ENCODE results near the gene HSPB7.
A peak's percentile ranks its signal among the peaks of the same experiment; 100 is the strongest.

GRCh38 chr1:15994590-15995351 lies 23.1 kb downstream of the HSPB7 start:
- no peak for TF ChIP-seq EZH2 (IDR thresholded peaks at IDR 0.05; ENCODE audit: low read depth, unreplicated experiment)
- TF ChIP-seq, protein P1, sequence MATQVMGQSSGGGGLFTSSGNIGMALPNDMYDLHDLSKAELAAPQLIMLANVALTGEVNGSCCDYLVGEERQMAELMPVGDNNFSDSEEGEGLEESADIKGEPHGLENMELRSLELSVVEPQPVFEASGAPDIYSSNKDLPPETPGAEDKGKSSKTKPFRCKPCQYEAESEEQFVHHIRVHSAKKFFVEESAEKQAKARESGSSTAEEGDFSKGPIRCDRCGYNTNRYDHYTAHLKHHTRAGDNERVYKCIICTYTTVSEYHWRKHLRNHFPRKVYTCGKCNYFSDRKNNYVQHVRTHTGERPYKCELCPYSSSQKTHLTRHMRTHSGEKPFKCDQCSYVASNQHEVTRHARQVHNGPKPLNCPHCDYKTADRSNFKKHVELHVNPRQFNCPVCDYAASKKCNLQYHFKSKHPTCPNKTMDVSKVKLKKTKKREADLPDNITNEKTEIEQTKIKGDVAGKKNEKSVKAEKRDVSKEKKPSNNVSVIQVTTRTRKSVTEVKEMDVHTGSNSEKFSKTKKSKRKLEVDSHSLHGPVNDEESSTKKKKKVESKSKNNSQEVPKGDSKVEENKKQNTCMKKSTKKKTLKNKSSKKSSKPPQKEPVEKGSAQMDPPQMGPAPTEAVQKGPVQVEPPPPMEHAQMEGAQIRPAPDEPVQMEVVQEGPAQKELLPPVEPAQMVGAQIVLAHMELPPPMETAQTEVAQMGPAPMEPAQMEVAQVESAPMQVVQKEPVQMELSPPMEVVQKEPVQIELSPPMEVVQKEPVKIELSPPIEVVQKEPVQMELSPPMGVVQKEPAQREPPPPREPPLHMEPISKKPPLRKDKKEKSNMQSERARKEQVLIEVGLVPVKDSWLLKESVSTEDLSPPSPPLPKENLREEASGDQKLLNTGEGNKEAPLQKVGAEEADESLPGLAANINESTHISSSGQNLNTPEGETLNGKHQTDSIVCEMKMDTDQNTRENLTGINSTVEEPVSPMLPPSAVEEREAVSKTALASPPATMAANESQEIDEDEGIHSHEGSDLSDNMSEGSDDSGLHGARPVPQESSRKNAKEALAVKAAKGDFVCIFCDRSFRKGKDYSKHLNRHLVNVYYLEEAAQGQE (IDR thresholded peaks at IDR 0.05; ENCODE audit: unreplicated experiment), result no peak
- TF ChIP-seq ETS1 (IDR thresholded peaks at IDR 0.05), result no peak
- TF ChIP-seq CTCF (conservative IDR thresholded peaks at IDR 0.05; ENCODE audit: low read depth in 2 of 2), result peak; percentile 49 to 79
- no peak for TF ChIP-seq CREB1 (CRISPR knock-in tag; IDR thresholded peaks at IDR 0.05; ENCODE audit: low read depth)
- TF ChIP-seq POLR2AphosphoS5 (IDR thresholded peaks at IDR 0.05; ENCODE audit: low read depth), result no peak
- TF ChIP-seq EZH2phosphoT487 (IDR thresholded peaks at IDR 0.05; ENCODE audit: unreplicated experiment), result no peak
- TF ChIP-seq, protein P2, sequence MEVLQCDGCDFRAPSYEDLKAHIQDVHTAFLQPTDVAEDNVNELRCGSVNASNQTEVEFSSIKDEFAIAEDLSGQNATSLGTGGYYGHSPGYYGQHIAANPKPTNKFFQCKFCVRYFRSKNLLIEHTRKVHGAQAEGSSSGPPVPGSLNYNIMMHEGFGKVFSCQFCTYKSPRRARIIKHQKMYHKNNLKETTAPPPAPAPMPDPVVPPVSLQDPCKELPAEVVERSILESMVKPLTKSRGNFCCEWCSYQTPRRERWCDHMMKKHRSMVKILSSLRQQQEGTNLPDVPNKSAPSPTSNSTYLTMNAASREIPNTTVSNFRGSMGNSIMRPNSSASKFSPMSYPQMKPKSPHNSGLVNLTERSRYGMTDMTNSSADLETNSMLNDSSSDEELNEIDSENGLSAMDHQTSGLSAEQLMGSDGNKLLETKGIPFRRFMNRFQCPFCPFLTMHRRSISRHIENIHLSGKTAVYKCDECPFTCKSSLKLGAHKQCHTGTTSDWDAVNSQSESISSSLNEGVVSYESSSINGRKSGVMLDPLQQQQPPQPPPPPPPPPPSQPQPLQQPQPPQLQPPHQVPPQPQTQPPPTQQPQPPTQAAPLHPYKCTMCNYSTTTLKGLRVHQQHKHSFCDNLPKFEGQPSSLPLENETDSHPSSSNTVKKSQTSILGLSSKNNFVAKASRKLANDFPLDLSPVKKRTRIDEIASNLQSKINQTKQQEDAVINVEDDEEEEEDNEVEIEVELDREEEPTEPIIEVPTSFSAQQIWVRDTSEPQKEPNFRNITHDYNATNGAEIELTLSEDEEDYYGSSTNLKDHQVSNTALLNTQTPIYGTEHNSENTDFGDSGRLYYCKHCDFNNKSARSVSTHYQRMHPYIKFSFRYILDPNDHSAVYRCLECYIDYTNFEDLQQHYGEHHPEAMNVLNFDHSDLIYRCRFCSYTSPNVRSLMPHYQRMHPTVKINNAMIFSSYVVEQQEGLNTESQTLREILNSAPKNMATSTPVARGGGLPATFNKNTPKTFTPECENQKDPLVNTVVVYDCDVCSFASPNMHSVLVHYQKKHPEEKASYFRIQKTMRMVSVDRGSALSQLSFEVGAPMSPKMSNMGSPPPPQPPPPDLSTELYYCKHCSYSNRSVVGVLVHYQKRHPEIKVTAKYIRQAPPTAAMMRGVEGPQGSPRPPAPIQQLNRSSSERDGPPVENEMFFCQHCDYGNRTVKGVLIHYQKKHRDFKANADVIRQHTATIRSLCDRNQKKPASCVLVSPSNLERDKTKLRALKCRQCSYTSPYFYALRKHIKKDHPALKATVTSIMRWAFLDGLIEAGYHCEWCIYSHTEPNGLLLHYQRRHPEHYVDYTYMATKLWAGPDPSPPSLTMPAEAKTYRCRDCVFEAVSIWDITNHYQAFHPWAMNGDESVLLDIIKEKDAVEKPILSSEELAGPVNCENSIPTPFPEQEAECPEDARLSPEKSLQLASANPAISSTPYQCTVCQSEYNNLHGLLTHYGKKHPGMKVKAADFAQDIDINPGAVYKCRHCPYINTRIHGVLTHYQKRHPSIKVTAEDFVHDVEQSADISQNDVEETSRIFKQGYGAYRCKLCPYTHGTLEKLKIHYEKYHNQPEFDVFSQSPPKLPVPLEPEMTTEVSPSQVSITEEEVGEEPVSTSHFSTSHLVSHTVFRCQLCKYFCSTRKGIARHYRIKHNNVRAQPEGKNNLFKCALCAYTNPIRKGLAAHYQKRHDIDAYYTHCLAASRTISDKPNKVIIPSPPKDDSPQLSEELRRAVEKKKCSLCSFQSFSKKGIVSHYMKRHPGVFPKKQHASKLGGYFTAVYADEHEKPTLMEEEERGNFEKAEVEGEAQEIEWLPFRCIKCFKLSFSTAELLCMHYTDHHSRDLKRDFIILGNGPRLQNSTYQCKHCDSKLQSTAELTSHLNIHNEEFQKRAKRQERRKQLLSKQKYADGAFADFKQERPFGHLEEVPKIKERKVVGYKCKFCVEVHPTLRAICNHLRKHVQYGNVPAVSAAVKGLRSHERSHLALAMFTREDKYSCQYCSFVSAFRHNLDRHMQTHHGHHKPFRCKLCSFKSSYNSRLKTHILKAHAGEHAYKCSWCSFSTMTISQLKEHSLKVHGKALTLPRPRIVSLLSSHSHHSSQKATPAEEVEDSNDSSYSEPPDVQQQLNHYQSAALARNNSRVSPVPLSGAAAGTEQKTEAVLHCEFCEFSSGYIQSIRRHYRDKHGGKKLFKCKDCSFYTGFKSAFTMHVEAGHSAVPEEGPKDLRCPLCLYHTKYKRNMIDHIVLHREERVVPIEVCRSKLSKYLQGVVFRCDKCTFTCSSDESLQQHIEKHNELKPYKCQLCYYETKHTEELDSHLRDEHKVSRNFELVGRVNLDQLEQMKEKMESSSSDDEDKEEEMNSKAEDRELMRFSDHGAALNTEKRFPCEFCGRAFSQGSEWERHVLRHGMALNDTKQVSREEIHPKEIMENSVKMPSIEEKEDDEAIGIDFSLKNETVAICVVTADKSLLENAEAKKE (CRISPR knock-in tag; IDR thresholded peaks at IDR 0.05), result no peak
- TF ChIP-seq STAT1 (IDR thresholded peaks at IDR 0.05; ENCODE audit: unreplicated experiment), result no peak
- no peak for TF ChIP-seq JUNB (IDR thresholded peaks at IDR 0.05; ENCODE audit: unreplicated experiment)
- no peak for TF ChIP-seq NANOG (IDR thresholded peaks at IDR 0.05; ENCODE audit: borderline replicate concordance)
- TF ChIP-seq ZNF114 (CRISPR knock-in tag; IDR thresholded peaks at IDR 0.05), result no peak
- no peak for TF ChIP-seq ZNF331 (CRISPR knock-in tag; IDR thresholded peaks at IDR 0.05; ENCODE audit: low read depth)
